GM10266 (cell line): ENCODE results near the gene UMAD1.
A peak's percentile ranks its signal among the peaks of the same experiment; 100 is the strongest.

Source experiments
- DNase-seq: peaks from one replicate; pipeline ENCODE4 v3.0.0; 2012; ENCODE audit errors: extremely low spot score
- CTCF ChIP-seq: IDR thresholded peaks from 2 replicates; pipeline ENCODE4 v1.5.1; 2012; ENCODE audit warnings: mild to moderate bottlenecking, low read depth; ENCODE audit not compliant: control insufficient read depth, insufficient read depth; ENCODE audit errors: missing control alignments

The UMAD1 gene

GRCh38 chr7:7916064-7916463 is 275.5 kb downstream of the UMAD1 start:
- DNase-seq: no peak
- no peak for TF ChIP-seq CTCF

- no peak for DNase-seq
- TF ChIP-seq CTCF: no peak
Observed at GRCh38 chr7:7917593-7917992, 277.0 kb downstream of the UMAD1 start.

- no peak for DNase-seq
- no peak for TF ChIP-seq CTCF
Observed at GRCh38 chr7:7918736-7919448, 278.3 kb downstream of the UMAD1 start.

GRCh38 chr7:7919449-7919945 is 278.9 kb downstream of the UMAD1 start:
- DNase-seq: no peak
- TF ChIP-seq CTCF: no peak

- DNase-seq: no peak
- TF ChIP-seq CTCF: no peak
Observed at GRCh38 chr7:7920056-7920455, 279.5 kb downstream of the UMAD1 start.

GRCh38 chr7:7920481-7920880 is 279.9 kb downstream of the UMAD1 start:
- peak; percentile 57 for DNase-seq
- no peak for TF ChIP-seq CTCF

- TF ChIP-seq CTCF: no peak
- no peak for DNase-seq
Observed at GRCh38 chr7:7921830-7922229, 281.3 kb downstream of the UMAD1 start.
